ENCODE measurements around the gene OLFML2B.

Gene OLFML2B

GRCh38 chr1:162004441-162004950 is 19.2 kb downstream of the OLFML2B start:
- TF ChIP-seq CTCF (IDR thresholded peaks at IDR 0.05; ENCODE audit: low read depth, low read length, missing control alignments): no peak
- DNase-seq (ENCODE audit: extremely low read depth, low read depth): no peak
- H3K4me3 ChIP-seq (replicated peaks; ENCODE audit: low read depth, low read length): no peak overlapping the region

- peak; percentile 72 for DNase-seq (ENCODE audit: extremely low read depth, low read depth)
- TF ChIP-seq CTCF (IDR thresholded peaks at IDR 0.05; ENCODE audit: low read depth, low read length, missing control alignments): no peak
- H3K4me3 ChIP-seq (replicated peaks; ENCODE audit: low read depth, low read length): peak overlapping the region; percentile 26
Observed at GRCh38 chr1:162003830-162004215, 19.8 kb downstream of the OLFML2B start.

GRCh38 chr1:162003061-162003829 is 20.4 kb downstream of the OLFML2B start:
- TF ChIP-seq CTCF (IDR thresholded peaks at IDR 0.05; ENCODE audit: low read depth, low read length, missing control alignments): no peak
- peak; percentile 88 for DNase-seq (ENCODE audit: extremely low read depth, low read depth)
- peak overlapping the region; percentile 26 for H3K4me3 ChIP-seq (replicated peaks; ENCODE audit: low read depth, low read length)

GRCh38 chr1:162000053-162000420 is 23.6 kb downstream of the OLFML2B start:
- no peak for TF ChIP-seq CTCF (IDR thresholded peaks at IDR 0.05; ENCODE audit: low read depth, low read length, missing control alignments)
- no peak overlapping the region for H3K4me3 ChIP-seq (replicated peaks; ENCODE audit: low read depth, low read length)
- DNase-seq (ENCODE audit: extremely low read depth, low read depth): no peak

- no peak for DNase-seq (ENCODE audit: extremely low read depth, low read depth)
- H3K4me3 ChIP-seq (replicated peaks; ENCODE audit: low read depth, low read length): no peak overlapping the region
- no peak for TF ChIP-seq CTCF (IDR thresholded peaks at IDR 0.05; ENCODE audit: low read depth, low read length, missing control alignments)
Observed at GRCh38 chr1:161999301-162000052, 24.2 kb downstream of the OLFML2B start.

- DNase-seq (ENCODE audit: extremely low read depth, low read depth): no peak
- no peak overlapping the region for H3K4me3 ChIP-seq (replicated peaks; ENCODE audit: low read depth, low read length)
- no peak for TF ChIP-seq CTCF (IDR thresholded peaks at IDR 0.05; ENCODE audit: low read depth, low read length, missing control alignments)
Observed at GRCh38 chr1:161998811-161999210, 24.9 kb downstream of the OLFML2B start.
